HG02970 (cell line): ENCODE data around the gene SURF1.
A peak's percentile ranks its signal among the peaks of the same experiment; 100 is the strongest.

ENCODE experiments used
- ATAC-seq: cut with Tn5 transposase; IDR thresholded peaks from one replicate; pipeline ENCODE4 v1.9.1; 2021; ENCODE audit warnings: mild to moderate bottlenecking, moderate library complexity, moderate number of reproducible peaks; ENCODE audit not compliant: unreplicated experiment, low FRiP score

SURF1 gene

DNA sequence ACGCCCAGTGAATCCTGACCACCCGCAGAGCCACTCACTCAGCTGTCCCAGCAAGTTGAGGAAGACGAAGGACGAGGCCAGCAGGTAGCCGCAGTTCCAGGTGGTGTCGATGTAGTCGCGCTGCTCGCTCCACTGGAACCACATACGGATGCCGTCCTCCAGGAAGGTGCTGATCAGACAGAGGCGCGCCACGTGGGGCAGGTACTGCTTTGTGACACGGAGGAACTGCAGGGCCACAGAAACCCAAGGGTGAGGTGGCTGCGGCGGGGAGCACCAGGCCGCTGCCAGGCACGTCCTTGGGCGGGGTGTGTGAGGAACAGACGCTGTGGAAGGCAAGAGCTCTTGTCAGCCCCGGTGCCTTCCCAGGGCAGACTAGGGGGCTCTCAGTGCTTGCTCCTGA lies 10.9 kb upstream of the SURF1 start:
- no peak for ATAC-seq

DNA sequence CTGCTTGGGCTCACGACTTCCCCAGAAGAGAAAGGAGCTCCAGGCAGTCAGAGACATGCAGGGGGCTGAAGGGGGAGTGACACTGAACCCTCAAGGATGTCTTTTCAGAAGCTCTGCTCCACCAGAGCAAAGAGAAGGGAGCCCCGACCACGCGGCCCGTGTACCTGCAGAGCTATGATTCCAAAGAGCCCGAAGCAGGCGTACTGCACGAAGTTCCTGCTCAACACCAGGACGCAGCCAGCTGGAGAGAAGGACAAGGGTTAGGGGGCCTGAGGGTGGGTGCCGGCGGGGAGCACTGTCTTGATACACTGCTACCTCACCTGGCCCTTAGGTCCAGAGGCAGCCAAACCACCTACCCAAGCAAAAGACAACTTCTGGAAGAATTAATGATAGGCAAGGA lies 10.1 kb upstream of the SURF1 start:
- ATAC-seq: no peak

DNA sequence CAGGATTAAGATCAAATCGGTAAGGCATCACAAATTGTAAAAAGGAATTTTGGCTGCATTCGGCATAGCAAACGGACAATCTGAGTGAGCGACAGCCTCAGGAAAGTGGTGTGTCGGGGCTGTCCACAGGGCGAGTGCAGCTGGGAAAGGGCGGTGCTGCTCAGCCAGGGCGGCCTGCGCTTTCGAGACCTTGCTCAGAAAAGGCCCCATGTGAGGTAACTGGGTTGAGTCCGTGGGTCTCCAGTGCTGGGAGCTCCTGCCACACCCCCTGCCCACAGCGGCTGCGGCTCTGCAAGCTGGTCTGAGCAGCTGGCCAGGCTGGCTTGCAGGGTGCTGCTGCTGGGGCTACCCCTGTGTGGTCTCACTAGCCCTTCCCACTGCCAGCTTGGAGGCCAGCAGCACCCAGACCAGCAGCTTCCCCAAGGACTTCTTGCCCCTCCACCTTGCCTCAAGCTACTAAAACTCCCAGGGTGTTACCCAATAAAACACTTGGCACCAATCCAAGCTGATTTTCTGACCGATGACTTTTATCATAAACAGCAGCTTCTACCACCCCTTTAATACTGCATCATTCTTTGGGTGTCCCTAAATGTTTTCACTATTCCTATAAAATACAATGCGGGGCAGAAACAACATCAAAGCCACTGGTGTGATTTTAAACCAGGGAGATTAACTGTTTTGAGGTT lies 6.2 kb upstream of the SURF1 start:
- ATAC-seq: no peak

DNA sequence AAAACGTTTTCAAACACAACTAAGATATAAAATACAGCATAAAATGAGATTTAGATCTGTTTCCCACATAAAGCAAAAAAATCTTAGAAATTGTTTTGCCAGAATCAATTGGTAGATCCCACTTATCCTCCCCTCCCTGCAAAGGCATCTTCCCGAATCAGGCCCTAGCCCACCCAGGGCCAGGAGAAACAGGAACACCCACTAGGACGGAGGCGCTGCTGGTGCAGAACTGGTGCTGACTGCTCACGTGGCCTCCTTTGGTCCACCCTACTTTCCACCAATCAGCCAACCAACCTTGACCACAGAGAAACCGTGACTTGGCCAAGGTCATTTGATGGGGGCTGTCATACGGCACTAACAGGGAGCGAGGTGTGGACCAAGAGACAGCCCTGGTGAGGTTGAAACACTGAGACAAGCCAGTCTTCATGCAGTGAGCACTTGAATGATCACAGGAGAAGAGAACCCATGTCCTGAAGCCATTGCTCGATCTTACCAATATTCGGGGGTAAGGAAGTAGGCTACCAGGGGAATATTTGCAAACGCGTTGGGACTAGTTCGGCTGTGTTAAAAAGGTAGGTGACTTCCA lies 5.3 kb upstream of the SURF1 start:
- ATAC-seq: no peak

DNA sequence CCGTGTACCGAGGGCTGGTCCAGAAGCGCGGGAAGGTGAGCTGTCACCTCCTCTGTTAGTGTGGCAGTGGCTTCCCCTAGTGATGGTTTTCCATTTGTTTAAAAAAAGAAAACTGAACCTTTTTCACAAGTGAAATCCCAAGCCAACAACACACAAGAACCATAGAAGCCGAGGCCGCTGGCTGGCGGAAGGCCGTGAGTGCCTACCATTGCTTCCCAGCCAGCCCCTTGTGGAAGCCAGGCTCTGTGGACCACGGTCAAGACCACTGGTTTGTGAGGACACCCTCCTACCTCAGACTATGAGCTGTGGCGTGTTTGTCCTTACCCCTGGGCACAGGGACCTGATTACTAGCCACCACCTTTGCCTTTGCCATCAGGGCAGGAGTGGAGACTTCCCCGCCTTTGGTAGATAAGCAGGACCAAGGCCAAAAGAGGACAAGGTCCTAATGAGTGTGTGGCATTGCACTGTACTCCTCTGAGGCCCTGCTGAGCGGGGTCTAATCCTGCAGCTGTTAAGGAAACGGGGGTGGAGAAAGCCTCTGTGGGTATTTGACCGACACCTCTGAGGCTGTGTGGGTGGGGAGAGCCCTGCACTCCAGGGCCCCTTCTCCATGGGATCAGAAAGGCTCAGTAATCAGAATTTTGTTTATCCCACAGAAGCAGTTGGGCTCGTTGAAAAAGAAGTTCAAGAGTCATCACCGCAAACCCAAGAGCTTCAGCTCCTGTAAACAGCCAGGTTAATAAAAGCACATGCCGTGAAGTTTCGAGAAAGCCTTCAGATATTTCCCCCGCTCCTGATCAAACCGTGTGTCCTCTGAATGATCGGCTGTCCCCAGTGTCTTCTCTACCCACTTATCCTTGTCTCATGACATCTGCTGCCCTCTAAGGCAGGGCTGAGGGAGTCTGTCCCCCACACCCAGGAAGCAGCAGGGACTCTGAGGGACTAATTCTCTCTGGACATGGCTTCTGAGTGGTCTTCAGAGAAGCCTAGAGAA lies 4.4 kb upstream of the SURF1 start:
- no peak for ATAC-seq

DNA sequence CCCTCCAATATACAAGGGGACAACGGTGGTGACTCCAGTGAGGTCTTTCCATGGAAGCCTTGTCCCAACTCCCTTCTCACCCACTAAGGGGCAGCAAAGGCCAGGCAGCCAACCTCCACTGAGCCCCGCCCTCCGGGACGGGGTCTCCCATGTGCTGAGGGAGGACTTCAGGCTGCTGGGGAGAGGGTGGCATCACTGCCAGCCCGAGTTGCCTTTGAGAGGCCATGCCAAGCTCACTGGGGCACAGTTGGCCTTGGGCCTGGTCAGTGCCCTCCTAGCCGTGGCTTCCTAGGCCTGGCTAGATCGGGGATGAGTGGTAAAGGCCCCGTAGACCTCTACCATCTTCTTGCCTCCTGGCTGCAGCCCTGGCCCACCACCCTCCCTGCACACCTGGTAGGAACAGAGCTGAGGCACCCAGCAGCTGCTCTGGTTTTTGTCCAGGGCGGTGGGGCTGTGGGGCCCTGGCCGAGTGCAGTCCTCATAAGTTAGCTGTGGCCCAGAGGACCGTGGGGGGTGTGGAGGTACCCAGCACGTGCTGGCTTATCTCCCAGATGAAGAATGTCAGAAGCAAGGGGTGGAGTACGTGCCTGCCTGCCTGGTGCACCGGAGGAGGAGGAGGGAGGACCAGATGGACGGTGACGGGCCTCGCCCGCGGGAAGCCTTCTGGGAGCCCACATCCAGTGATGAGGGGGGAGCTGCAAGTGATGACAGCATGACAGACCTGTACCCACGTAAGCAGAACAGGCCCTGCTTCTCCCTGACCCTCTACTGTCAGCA lies 3.3 kb upstream of the SURF1 start:
- ATAC-seq: no peak

DNA sequence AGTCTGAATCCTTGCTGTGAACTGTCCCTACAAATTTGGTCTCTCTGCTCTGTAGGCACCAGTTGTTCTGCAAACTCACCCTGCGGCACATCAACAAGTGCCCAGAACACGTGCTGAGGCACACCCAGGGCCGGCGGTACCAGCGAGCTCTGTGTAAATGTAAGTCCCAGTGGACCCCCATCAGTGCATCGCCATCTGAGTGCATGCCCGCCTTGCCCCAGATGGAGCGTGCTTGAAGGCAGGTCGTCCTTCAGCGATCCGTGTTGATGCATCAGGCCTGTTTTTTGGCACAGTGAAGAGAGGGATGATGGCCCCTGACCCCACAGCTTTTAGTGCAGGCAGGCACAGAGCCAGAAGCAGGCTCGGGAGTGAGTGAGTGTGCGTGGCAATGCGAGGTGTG lies 1.4 kb upstream of the SURF1 start:
- ATAC-seq: no peak

DNA sequence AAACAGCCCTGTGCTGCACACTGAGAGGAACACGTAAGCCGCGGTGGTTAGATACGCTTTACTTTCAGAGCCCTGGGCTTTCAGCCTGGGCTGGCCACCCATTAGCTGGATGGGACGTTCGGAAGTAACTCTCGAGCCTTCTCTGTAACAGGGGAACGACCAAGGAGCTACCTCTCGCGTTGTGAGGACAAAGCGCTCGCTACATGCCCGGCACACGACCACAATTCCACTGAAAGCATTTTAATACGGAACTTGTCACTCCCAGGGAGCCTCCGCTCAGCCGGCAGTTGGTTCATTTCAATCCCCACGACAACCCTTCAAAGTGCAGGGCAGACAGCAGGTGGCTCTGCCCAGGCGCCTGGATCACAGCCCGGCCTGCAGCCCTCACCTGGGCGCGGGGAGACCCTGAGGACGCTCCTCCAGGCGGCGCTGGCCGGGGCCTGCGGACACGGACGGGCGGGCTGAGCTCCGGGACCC lies 368 bp downstream of the SURF1 start:
- ATAC-seq: no peak

DNA sequence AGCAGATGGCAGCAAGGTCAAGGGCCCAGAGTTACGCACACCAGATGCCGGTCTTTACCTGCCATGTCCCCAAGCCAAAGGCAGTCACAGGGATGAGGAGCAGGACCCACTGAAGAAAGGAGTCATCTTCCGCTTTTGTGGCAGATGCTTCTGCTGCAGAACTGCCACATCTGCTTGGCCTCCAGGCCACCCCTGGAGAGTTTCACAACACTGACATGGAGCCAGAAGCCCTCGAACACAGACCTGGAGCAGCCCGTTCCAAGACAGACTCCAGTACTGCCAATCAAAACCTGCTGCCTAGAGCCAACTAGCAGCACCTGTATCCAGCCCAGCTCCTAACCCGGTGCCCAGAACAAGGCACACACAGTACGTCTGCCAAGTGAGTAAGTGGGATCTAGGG lies 1.5 kb downstream of the SURF1 start:
- no peak for ATAC-seq

DNA sequence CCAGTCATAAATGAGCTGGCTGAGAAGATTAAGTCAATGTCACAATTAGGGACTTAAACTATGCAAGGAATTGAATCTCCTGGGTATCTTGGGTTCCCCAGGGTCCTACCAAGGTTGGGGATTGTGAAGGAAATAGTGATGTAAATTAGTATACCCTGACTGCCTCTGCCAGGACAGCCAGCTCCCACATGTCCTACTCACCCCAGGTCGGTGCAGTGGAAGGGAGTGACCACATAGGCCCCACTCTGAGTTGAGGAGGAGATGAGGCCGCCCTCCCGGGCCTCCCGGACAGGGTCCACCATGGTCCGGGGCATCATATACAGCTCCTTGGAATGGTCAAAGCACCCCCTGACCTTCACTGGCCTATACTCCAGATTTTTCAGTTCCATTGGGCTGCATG lies 2.7 kb downstream of the SURF1 start:
- ATAC-seq: no peak

DNA sequence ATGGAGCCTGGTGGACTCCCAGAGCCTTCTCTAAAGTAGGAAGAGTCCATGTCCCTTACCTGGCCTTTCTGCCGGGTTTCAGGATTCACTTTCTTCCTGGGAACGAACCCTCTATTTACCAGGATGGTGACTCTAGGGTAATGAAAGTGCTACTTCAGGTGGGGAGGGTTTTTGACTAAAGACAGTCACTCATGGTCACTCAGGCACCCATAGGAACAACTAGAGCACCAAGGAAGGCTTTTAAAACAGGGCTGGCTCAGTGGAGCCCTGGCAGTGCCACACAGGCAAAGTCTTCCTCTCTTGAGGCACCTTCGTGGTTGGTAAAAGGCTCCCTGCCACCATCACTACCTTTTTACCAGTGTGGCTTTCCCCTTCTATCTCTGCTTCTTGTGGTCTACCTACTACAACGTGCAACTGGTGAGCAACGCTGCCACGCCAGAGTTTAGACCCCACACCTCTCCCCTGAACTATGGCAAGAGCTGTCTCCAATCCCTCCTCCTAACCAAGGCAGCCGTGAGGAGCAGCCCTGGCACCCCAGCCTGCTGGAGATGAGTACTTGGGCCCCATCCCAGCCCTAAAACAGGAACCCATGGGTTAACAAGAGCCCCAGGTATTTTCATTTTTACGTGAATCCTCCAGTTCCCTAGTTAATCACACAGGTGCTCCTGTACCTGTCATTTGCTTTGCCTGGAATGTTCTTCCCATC lies 3.5 kb downstream of the SURF1 start:
- no peak for ATAC-seq

DNA sequence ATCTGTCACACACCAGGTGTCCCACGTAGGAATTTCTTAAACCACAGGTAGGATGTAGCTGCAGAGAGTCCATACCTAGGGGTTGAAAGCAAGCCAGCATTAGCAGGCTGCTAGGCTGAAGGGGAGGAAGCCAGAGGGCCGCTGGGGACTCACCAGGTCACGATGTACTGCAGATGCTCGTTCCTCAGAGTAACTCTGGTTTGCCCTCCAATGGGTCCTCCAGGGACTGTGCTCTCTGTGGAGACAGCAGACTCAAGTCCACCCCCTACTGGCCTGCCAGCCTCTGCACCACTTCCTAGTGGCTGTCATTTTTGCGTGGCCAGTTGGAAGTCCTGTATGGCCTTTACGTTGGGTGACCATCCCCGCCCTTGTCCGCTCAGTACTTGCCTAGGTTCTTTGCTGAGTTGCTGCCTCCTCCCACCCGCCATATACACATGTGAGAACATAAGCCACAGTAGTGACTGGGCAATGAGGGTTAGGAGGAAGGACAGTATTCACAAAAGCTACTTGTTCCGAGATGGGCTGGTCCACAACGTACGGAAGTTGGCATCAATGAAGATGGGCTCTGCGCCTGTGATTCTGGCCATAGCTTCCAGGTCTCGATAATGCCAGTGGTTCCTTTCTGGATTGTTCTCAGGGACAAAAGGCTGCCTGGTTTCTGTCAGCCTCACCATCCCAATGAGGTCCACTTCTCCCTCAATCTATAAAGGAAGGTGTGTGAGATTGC lies 4.2 kb downstream of the SURF1 start:
- ATAC-seq: no peak

DNA sequence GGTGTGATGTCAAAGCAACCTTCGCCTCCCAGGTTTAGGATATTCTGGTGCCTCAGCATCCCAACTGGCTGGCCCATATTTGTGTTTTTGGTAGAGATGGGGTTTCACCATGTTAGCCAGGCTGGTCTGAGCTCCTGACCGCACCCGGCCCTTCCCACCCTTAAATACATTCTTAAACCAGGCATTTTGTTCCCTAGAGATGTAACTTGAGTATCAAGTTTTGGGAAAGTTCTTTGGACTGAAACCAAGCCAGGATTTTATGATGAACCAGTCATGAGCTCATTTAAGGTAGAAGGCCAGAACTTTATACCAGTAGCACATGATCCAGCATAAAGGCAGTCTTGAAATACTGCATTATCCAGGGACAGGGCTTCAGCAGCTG lies 4.8 kb downstream of the SURF1 start:
- ATAC-seq: no peak

DNA sequence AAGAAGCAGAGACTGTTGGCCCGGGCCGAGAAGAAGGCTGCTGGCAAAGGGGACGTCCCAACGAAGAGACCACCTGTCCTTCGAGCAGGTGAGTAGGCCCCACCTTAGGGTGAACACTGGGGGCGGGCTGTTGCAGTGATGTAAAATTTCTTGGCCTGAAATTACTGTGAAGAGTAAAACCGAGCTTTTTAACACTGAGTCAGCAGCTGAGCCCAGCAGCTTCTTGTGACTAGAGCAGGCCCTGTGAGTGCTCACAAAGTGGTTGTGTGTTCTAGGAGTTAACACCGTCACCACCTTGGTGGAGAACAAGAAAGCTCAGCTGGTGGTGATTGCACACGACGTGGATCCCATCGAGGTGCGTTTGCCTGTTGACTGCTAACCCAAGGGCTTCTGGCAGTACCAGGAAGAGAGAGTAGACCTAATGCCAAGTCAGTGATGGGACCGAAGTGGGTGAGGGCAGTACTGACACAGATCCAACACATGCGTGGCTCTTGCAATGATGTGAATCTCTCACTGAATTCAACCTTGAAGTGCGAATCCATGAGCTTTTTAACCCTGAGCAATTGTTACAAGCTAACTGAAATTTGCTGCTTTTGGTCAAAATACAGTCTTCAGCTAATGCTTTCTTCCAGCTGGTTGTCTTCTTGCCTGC lies 6.2 kb downstream of the SURF1 start:
- ATAC-seq: no peak

DNA sequence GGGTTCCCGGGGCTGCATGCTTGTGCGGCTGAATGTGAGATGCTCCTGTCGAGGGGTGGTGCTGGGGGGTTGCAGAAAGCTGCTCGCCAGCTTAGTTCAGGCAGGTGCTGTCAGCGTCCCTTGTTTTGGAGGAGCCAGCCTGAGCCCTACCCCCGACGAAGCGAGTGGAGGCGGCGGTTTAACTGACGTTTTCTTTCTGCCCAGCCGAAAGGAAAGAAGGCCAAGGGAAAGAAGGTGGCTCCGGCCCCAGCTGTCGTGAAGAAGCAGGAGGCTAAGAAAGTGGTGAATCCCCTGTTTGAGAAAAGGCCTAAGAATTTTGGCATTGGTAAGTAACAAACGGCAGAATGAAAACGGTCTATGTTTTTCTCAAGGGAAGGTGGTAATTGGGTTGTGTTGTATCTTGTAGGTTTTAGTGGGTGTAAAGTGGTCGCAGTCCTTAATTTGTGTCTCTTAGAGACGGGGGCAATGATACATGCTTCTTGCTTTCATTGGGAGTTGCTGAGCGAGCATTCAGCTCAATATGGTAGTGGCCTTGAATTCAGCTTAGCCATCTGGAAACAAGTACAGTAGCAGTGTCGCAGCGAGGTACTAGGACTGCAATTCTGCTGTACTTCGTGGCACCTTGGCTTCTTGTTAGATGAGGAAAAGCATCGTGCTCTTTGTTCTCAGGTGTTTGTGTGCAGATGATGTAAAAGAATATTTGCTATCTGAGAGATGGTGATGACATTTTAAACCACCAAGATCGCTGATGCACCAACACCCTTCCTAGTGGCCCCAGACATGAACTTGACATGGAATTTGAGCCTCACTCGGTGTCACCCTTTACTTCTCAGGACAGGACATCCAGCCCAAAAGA lies 7.3 kb downstream of the SURF1 start:
- no peak for ATAC-seq

DNA sequence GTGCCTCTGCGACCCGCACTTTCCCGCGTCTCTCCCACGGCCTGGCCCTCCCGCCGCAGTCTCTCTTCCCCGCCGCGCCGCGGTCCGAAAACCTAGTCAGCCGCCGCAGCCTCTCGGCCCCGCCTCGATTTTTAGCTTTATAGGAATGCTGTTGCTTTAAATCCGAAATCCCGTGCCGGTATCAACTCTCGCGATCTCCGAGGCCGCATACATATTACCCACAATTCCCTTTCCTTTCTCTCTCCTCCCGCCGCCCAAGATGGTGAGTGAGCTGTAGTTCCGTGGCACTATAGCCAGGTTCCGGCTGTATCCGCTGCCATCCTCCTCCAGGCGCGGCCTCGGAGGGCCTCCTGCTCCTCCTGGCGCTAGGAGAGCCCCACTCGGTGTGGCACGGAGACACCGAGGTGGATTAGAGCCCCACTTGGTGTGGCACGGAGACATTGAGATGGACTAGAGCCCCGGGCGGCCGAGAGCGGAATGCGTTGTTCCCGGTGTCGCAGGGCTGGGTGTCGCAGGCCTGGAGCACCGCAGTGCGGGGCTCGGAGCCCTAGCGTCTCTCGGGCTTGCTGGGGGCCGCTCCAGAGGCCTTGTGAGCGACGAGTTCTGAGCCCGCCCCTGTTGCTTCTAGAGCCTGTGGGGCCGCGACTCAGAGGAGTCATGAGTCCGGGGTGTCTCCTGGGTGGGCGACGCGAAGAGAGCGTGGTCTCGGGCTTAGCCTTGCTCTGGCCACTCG lies 8.1 kb downstream of the SURF1 start, which contains the start of the genes MED22 and RPL7A:
TSS of gene MED22 (minus strand) at position 147 of the 733 bp plus-strand sequence. CDS start 1,469 bp downstream, outside the sequence.
TSS of gene RPL7A (plus strand) at position 234 of the 733 bp plus-strand sequence. CDS start at position 260, 26 bp downstream.
- ATAC-seq: peak; percentile 83

DNA sequence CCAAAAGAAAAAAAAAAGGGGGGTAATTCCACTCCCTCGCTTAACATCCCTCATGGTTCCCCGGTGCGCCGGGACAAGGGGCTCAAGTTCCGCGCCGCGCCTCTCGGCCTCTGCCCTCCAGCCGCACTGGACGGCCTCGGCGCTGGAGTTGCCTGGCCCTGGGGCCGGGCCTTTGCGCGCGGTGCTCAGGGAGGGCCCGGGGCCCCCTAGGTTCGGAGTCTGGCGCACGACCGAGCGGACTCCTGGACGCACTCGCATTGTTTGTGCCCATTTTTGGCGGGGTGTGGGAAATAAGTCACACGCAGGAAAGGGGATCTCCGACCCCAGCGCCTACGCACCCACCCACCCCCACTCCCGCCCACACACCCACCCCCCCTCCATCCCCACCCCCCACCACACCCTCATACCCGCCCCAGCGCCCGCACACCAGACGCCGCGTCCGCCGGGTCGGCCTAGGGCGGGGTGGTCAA lies 8.7 kb downstream of the SURF1 start:
- ATAC-seq: peak; percentile 25
